Measurements from ENCODE around the gene FHIT.

DNA sequence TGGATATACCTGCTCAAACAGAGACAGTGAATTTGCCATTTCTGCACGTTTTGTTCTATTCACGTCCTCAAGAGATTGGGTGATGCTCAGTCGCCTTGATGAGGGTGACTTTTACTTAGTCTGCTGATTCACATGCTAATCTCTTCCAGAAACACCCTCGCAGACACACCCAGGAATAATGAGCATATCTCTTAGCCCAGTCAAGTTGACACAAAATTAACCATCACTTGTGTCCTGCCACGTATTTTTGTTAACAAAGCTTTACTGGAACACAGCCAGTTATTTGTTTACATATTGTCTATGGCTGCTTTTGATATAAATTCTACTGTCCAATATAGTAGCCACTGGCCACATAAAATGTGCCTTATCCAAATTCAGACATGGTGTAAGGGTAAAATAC lies 218.3 kb downstream of the FHIT start:
- TF ChIP-seq POLR2A (IDR thresholded peaks at IDR 0.05) = no peak
- TF ChIP-seq, protein P1, sequence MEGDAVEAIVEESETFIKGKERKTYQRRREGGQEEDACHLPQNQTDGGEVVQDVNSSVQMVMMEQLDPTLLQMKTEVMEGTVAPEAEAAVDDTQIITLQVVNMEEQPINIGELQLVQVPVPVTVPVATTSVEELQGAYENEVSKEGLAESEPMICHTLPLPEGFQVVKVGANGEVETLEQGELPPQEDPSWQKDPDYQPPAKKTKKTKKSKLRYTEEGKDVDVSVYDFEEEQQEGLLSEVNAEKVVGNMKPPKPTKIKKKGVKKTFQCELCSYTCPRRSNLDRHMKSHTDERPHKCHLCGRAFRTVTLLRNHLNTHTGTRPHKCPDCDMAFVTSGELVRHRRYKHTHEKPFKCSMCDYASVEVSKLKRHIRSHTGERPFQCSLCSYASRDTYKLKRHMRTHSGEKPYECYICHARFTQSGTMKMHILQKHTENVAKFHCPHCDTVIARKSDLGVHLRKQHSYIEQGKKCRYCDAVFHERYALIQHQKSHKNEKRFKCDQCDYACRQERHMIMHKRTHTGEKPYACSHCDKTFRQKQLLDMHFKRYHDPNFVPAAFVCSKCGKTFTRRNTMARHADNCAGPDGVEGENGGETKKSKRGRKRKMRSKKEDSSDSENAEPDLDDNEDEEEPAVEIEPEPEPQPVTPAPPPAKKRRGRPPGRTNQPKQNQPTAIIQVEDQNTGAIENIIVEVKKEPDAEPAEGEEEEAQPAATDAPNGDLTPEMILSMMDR (IDR thresholded peaks at IDR 0.05 in 4 of 5, conservative IDR thresholded peaks at IDR 0.05 in 1 of 5) = no peak
